ENCODE results near the gene PDZD11. TPM values are rescaled to one million over a fixed set of nuclear protein-coding genes. Genes with fewer than 3 reads are reported as not detected.
A peak's percentile ranks its signal among the peaks of the same experiment; 100 is the strongest.
"Not testable (repeated sequence)": the region's sequence is repeated elsewhere in the genome, so short reads cannot be mapped to it uniquely, and the experiment has no call there.

PDZD11 gene
- 32.8 TPM for polyA plus RNA-seq (2013, experiment 1 of 2)
- polyA plus RNA-seq (2013, experiment 2 of 2): 39.1 TPM

- no peaks in the 10 kb centered on the region for H3K27me3 ChIP-seq (ENCODE audit: insufficient read depth, low read length)
- peaks cover 56% of the 10 kb centered on the region for H3K36me3 ChIP-seq (ENCODE audit: insufficient read depth, low read length)
- WGBS: under 1% methylated on average over 55 of the region's 62 CpGs
These were observed at the start of gene PDZD11, which contains the start of gene KIF4A for GRCh38 chrX:70289793-70290770. TSS of gene PDZD11 (minus strand) at chrX:70289927. CDS start at chrX:70289341, 586 bp downstream. TSS of gene KIF4A (plus strand) at chrX:70290104. CDS start at chrX:70290459, 355 bp downstream.

GRCh38 chrX:70338290-70338689 is 48.6 kb upstream of the PDZD11 start:
- Histone ChIP-seq H3K27me3 (ENCODE audit: insufficient read depth, low read length) (no peaks in the 10 kb centered on the region), H3K4me1 (ENCODE audit: insufficient read depth, low read length) (no peaks in the 10 kb centered on the region), H3K9ac (ENCODE audit: low read depth, low read length) (no peak overlapping the region), H3K9me3 (ENCODE audit: insufficient read depth, low read depth, low read length) (no peaks in the 10 kb centered on the region), H3K4me3 (ENCODE audit: low read length) (no peak overlapping the region), H3K27ac (ENCODE audit: low read depth, low read length) (no peak overlapping the region), H3K36me3 (ENCODE audit: insufficient read depth, low read length) (peaks cover 64% of the 10 kb centered on the region)
- WGBS: 100% methylated on average over 2 of the region's 4 CpGs

More at GRCh38 chrX:70289793-70290770, at the start of gene PDZD11, which contains the start of gene KIF4A:
- peak within 1 kb of the TSS; percentile 90 for H3K9ac ChIP-seq (ENCODE audit: low read depth, low read length)
- peak within 1 kb of the TSS; percentile 80; the same call in 1 of the 2 replicates for H3K27ac ChIP-seq (ENCODE audit: low read depth, low read length)
- H3K4me3 ChIP-seq (ENCODE audit: low read length): peak within 1 kb of the TSS; percentile 98
- H3K4me1 ChIP-seq (ENCODE audit: insufficient read depth, low read length): peaks cover 7% of the 10 kb centered on the region; the same call in 1 of the 2 replicates
- H3K9me3 ChIP-seq (ENCODE audit: insufficient read depth, low read depth, low read length): no peaks in the 10 kb centered on the region

GRCh38 chrX:70336767-70337166 is 47.0 kb upstream of the PDZD11 start:
- peaks cover 61% of the 10 kb centered on the region for H3K36me3 ChIP-seq (ENCODE audit: insufficient read depth, low read length)
- H3K9me3 ChIP-seq (ENCODE audit: insufficient read depth, low read depth, low read length): no peaks in the 10 kb centered on the region

GRCh38 chrX:70332600-70332999 is 42.9 kb upstream of the PDZD11 start:
- H3K27me3 ChIP-seq (ENCODE audit: insufficient read depth, low read length): no peaks in the 10 kb centered on the region
- H3K9me3 ChIP-seq (ENCODE audit: insufficient read depth, low read depth, low read length): no peaks in the 10 kb centered on the region
- H3K4me1 ChIP-seq (ENCODE audit: insufficient read depth, low read length): no peaks in the 10 kb centered on the region
- no peak overlapping the region for H3K9ac ChIP-seq (ENCODE audit: low read depth, low read length)
- H3K27ac ChIP-seq (ENCODE audit: low read depth, low read length): no peak overlapping the region
- H3K36me3 ChIP-seq (ENCODE audit: insufficient read depth, low read length): peaks cover 68% of the 10 kb centered on the region
- no CpG with 5 or more reads among the region's 1 CpG for WGBS
- no peak overlapping the region for H3K4me3 ChIP-seq (ENCODE audit: low read length)

More at GRCh38 chrX:70336767-70337166, 47.0 kb upstream of the PDZD11 start:
- Histone ChIP-seq H3K4me1 (ENCODE audit: insufficient read depth, low read length) (no peaks in the 10 kb centered on the region), H3K27me3 (ENCODE audit: insufficient read depth, low read length) (no peaks in the 10 kb centered on the region), H3K27ac (ENCODE audit: low read depth, low read length) (no peak overlapping the region), H3K4me3 (ENCODE audit: low read length) (no peak overlapping the region), H3K9ac (ENCODE audit: low read depth, low read length) (no peak overlapping the region)

GRCh38 chrX:70331161-70331560 is 41.4 kb upstream of the PDZD11 start:
- H3K36me3 ChIP-seq (ENCODE audit: insufficient read depth, low read length): peaks cover 65% of the 10 kb centered on the region
- no CpG with 5 or more reads among the region's 1 CpG for WGBS

GRCh38 chrX:70324326-70324725 is 34.6 kb upstream of the PDZD11 start:
- no peak overlapping the region for H3K27ac ChIP-seq (ENCODE audit: low read depth, low read length)
- WGBS: 100% methylated on average over 1 of the region's 2 CpGs
- no peaks in the 10 kb centered on the region for H3K9me3 ChIP-seq (ENCODE audit: insufficient read depth, low read depth, low read length)

More at GRCh38 chrX:70331161-70331560, 41.4 kb upstream of the PDZD11 start:
- H3K27ac ChIP-seq (ENCODE audit: low read depth, low read length): no peak overlapping the region
- no peaks in the 10 kb centered on the region for H3K4me1 ChIP-seq (ENCODE audit: insufficient read depth, low read length)
- H3K9me3 ChIP-seq (ENCODE audit: insufficient read depth, low read depth, low read length): no peaks in the 10 kb centered on the region
- no peak overlapping the region for H3K9ac ChIP-seq (ENCODE audit: low read depth, low read length)
- H3K4me3 ChIP-seq (ENCODE audit: low read length): no peak overlapping the region
- H3K27me3 ChIP-seq (ENCODE audit: insufficient read depth, low read length): no peaks in the 10 kb centered on the region

GRCh38 chrX:70323628-70324027 is 33.9 kb upstream of the PDZD11 start:
- not testable (repeated sequence) for H3K27me3 ChIP-seq (ENCODE audit: insufficient read depth, low read length); H3K9ac ChIP-seq (ENCODE audit: low read depth, low read length); H3K36me3 ChIP-seq (ENCODE audit: insufficient read depth, low read length); H3K4me1 ChIP-seq (ENCODE audit: insufficient read depth, low read length); H3K9me3 ChIP-seq (ENCODE audit: insufficient read depth, low read depth, low read length); H3K4me3 ChIP-seq (ENCODE audit: low read length); H3K27ac ChIP-seq (ENCODE audit: low read depth, low read length)
- WGBS: 97% methylated on average over 6 of the region's 6 CpGs

More at GRCh38 chrX:70324326-70324725, 34.6 kb upstream of the PDZD11 start:
- no peak overlapping the region for H3K9ac ChIP-seq (ENCODE audit: low read depth, low read length)
- no peaks in the 10 kb centered on the region for H3K27me3 ChIP-seq (ENCODE audit: insufficient read depth, low read length)
- no peak overlapping the region for H3K4me3 ChIP-seq (ENCODE audit: low read length)
- H3K36me3 ChIP-seq (ENCODE audit: insufficient read depth, low read length): peaks cover 6% of the 10 kb centered on the region; the same call in 1 of the 2 replicates
- H3K4me1 ChIP-seq (ENCODE audit: insufficient read depth, low read length): no peaks in the 10 kb centered on the region

GRCh38 chrX:70322784-70323183 is 33.1 kb upstream of the PDZD11 start:
- H3K9me3 ChIP-seq (ENCODE audit: insufficient read depth, low read depth, low read length): no peaks in the 10 kb centered on the region
- H3K4me1 ChIP-seq (ENCODE audit: insufficient read depth, low read length): no peaks in the 10 kb centered on the region
- H3K36me3 ChIP-seq (ENCODE audit: insufficient read depth, low read length): peaks cover 2% of the 10 kb centered on the region; the same call in 1 of the 2 replicates
- H3K27me3 ChIP-seq (ENCODE audit: insufficient read depth, low read length): no peaks in the 10 kb centered on the region
- no peak overlapping the region for H3K27ac ChIP-seq (ENCODE audit: low read depth, low read length)
- H3K9ac ChIP-seq (ENCODE audit: low read depth, low read length): no peak overlapping the region
- H3K4me3 ChIP-seq (ENCODE audit: low read length): no peak overlapping the region
- WGBS: 87% methylated on average over 4 of the region's 4 CpGs

GRCh38 chrX:70313503-70313902 is 23.8 kb upstream of the PDZD11 start:
- Histone ChIP-seq H3K36me3 (ENCODE audit: insufficient read depth, low read length) (peaks cover 28% of the 10 kb centered on the region), H3K9me3 (ENCODE audit: insufficient read depth, low read depth, low read length) (no peaks in the 10 kb centered on the region), H3K27me3 (ENCODE audit: insufficient read depth, low read length) (no peaks in the 10 kb centered on the region), H3K9ac (ENCODE audit: low read depth, low read length) (no peak overlapping the region), H3K4me3 (ENCODE audit: low read length) (no peak overlapping the region), H3K27ac (ENCODE audit: low read depth, low read length) (no peak overlapping the region), H3K4me1 (ENCODE audit: insufficient read depth, low read length) (no peaks in the 10 kb centered on the region)
- WGBS: 95% methylated on average over 1 of the region's 1 CpG

- Histone ChIP-seq H3K27me3 (ENCODE audit: insufficient read depth, low read length) (no peaks in the 10 kb centered on the region), H3K36me3 (ENCODE audit: insufficient read depth, low read length) (peaks cover 75% of the 10 kb centered on the region), H3K4me3 (ENCODE audit: low read length) (no peak overlapping the region), H3K9me3 (ENCODE audit: insufficient read depth, low read depth, low read length) (no peaks in the 10 kb centered on the region), H3K9ac (ENCODE audit: low read depth, low read length) (no peak overlapping the region), H3K4me1 (ENCODE audit: insufficient read depth, low read length) (no peaks in the 10 kb centered on the region), H3K27ac (ENCODE audit: low read depth, low read length) (no peak overlapping the region)
- no CpG with 5 or more reads among the region's 3 CpGs for WGBS
These were observed 12.0 kb upstream of the PDZD11 start for GRCh38 chrX:70301716-70302115.

- 91% methylated on average over 3 of the region's 5 CpGs for WGBS
- H3K4me3 ChIP-seq (ENCODE audit: low read length): no peak overlapping the region
- no peaks in the 10 kb centered on the region for H3K9me3 ChIP-seq (ENCODE audit: insufficient read depth, low read depth, low read length)
These were observed 3.9 kb upstream of the PDZD11 start for GRCh38 chrX:70293621-70294020.

More at GRCh38 chrX:70293621-70294020, 3.9 kb upstream of the PDZD11 start:
- Histone ChIP-seq H3K27ac (ENCODE audit: low read depth, low read length) (no peak overlapping the region), H3K36me3 (ENCODE audit: insufficient read depth, low read length) (peaks cover 52% of the 10 kb centered on the region), H3K4me1 (ENCODE audit: insufficient read depth, low read length) (peaks cover 7% of the 10 kb centered on the region; the same call in 1 of the 2 replicates), H3K9ac (ENCODE audit: low read depth, low read length) (no peak overlapping the region), H3K27me3 (ENCODE audit: insufficient read depth, low read length) (no peaks in the 10 kb centered on the region)

Data from HUES64 (cell line).